ENCODE measurements around the gene ALDH4A1.
"Not testable (repeated sequence)": the region's sequence is repeated elsewhere in the genome, so short reads cannot be mapped to it uniquely, and the experiment has no call there.

Gene ALDH4A1

GRCh38 chr1:18847723-18848122 is 54.6 kb downstream of the ALDH4A1 start:
- DNase-seq = not testable (repeated sequence)

DNA sequence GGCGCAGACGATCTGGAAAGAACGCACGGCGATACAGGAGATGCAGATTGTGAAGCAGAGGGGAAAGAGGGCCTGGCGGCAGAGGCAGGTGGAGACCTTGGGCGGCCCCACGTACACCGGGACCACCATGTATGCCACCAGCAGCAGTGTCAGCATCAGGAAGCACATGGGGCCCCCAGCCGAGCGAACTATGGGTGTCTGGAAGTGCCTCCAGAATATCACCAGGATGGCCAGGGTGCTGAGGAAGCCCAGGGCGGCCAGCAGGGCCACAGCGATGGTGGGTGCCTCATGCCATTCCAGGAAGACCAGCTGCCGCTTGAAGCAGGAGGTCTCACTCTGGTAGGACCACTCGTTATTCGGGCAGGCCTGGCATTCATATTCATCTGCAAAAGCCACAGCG is 62.2 kb downstream of the ALDH4A1 start:
- DNase-seq = no peak

GRCh38 chr1:18836654-18837053 is 65.7 kb downstream of the ALDH4A1 start:
- no peak for DNase-seq

DNA sequence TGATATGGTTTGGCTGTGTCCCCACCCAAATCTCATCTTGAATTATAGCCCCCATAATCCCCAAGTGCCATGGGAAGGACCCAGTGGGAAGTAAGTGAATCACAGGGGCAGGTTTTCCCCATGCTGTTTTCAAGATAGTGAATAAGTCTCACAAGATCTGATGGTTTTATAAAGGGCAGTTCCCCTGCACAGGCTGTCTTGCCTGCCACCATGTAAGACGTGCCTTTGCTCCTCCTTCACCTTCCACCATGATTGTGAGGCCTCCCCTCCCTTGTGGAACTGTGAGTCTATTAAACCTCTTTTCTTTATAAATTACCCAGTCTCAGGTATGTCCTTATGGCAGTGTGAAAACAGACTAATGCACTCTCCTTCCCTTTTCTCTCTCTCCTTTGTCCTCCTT is 70.0 kb downstream of the ALDH4A1 start:
- not testable (repeated sequence) for DNase-seq

GRCh38 chr1:18831656-18832055 is 70.7 kb downstream of the ALDH4A1 start:
- DNase-seq = no peak

GRCh38 chr1:18830596-18830995 is 71.8 kb downstream of the ALDH4A1 start:
- no peak for DNase-seq

- no peak for DNase-seq
These were observed 72.7 kb downstream of the ALDH4A1 start for GRCh38 chr1:18829671-18830070.

GRCh38 chr1:18828224-18828623 is 74.1 kb downstream of the ALDH4A1 start:
- no peak for DNase-seq

- no peak for DNase-seq
These were observed 78.9 kb downstream of the ALDH4A1 start for GRCh38 chr1:18823438-18823837.

Data from EL (cell line).